ENCODE data around the gene MANF.
"Not testable (repeated sequence)": the region's sequence is repeated elsewhere in the genome, so short reads cannot be mapped to it uniquely, and the experiment has no call there.

MANF gene

GRCh38 chr3:51384726-51385473 is at the start of gene MANF:
Gene MANF, plus strand, starts transcription at chr3:51385291. Its CDS starts 52 bp downstream, at chr3:51385343.
- in situ Hi-C loops (cut with MboI; ENCODE audit: low sequenced_read_pairs): loop anchor here (25.0 kb wide), 1 partner anchor 773 kb away; the partner anchor contains the start of genes CISH and MAPKAPK3

- in situ Hi-C loops (cut with MboI; ENCODE audit: low sequenced_read_pairs): no loop called here
Measured at GRCh38 chr3:51336261-51336660, 48.8 kb upstream of the MANF start.

- in situ Hi-C loops (cut with MboI; ENCODE audit: low sequenced_read_pairs): no loop called here
Measured at GRCh38 chr3:51337666-51338065, 47.4 kb upstream of the MANF start.

DNA sequence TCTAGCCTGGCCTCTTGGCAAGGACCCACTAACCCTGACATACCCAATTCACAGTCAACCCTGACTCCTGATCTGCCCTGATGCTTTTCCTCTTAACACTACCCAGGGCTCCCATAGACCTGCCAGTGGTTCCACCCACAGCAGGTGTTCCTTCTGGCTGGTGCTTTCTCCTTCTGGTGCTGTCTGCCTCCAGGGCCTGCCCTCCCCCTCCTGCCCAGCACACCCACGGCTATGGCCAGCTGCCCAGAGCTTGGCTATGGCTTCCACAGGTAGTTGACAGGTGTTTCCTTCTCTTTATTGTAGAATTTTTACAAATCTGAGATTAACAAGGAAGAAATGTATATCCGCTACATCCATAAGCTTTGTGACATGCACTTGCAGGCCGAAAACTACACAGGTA is 46.5 kb upstream of the MANF start:
- in situ Hi-C loops (cut with MboI; ENCODE audit: low sequenced_read_pairs): no loop called here

GRCh38 chr3:51340013-51340829 is 44.9 kb upstream of the MANF start:
- in situ Hi-C loops (cut with MboI; ENCODE audit: low sequenced_read_pairs): no loop called here

- in situ Hi-C loops (cut with MboI; ENCODE audit: low sequenced_read_pairs): no loop called here
Measured at GRCh38 chr3:51340989-51341636, 44.0 kb upstream of the MANF start.

- in situ Hi-C loops (cut with MboI; ENCODE audit: low sequenced_read_pairs): no loop called here
Measured at GRCh38 chr3:51343918-51344687, 41.0 kb upstream of the MANF start.

GRCh38 chr3:51350751-51351150 is 34.3 kb upstream of the MANF start:
- in situ Hi-C loops (cut with MboI; ENCODE audit: low sequenced_read_pairs): no loop called here

GRCh38 chr3:51353131-51353530 is 32.0 kb upstream of the MANF start:
- in situ Hi-C loops (cut with MboI; ENCODE audit: low sequenced_read_pairs): no loop called here

- in situ Hi-C loops (cut with MboI; ENCODE audit: low sequenced_read_pairs): no loop called here
Measured at GRCh38 chr3:51353691-51354090, 31.4 kb upstream of the MANF start.

DNA sequence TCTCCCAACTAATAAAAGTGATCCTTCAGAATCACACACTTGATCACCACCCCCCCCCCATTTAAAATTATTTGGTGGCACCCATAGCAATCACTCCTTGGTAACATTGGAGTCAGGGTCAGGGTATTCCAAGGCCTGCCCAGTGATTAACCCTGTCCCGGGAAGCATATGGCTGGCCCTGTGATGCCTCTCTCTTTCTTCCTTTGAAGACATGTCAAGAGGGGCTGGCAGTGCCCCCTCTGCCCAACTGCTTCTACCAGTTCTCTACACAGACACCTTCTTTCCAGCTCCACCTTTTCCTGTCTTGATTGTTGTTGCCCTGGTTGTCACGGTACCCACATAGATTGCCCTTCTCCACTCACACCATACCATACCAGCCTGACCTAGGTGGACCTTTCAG is 30.9 kb upstream of the MANF start:
- in situ Hi-C loops (cut with MboI; ENCODE audit: low sequenced_read_pairs): no loop called here

DNA sequence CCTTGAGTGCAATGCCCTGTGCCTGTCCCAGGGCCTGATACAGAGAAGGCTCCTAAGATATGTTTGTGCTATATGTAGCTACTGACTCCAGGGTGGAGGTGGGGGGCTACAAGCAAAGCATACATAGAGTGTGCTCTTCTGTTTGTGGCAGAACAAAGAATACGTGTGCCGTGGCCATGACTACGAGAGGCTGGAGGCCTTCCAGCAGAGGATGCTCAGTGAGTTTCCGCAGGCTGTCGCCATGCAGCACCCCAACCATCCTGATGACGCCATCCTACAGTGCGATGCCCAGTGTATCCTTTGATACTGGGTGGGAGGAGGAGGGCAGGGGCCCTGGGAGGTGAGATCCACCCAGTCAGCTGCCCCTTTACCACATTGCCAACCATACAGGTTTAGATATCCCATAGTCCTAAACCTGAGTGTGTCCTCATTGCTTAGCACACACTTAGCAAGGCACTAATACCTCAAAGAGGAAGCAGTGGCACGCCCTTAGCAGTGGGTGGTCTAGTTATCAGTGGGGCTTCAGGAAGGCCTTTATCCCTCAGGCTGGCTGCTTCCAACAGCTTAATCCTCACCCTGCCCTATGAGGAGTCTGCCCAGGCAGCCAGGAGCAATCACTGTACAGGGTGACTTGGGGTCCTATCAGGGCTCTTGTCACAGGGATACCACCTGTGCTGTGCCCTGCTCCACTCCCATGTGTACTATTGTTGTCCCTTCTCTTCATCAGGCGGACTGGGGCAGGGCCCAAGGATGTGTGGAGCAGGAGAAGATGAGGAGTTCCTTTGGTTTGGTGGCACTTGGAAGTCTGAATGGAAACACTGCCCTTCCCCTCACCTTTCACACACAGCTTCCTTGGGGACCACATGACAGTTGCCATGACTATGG is 30.1 kb upstream of the MANF start:
- in situ Hi-C loops (cut with MboI; ENCODE audit: low sequenced_read_pairs): no loop called here

DNA sequence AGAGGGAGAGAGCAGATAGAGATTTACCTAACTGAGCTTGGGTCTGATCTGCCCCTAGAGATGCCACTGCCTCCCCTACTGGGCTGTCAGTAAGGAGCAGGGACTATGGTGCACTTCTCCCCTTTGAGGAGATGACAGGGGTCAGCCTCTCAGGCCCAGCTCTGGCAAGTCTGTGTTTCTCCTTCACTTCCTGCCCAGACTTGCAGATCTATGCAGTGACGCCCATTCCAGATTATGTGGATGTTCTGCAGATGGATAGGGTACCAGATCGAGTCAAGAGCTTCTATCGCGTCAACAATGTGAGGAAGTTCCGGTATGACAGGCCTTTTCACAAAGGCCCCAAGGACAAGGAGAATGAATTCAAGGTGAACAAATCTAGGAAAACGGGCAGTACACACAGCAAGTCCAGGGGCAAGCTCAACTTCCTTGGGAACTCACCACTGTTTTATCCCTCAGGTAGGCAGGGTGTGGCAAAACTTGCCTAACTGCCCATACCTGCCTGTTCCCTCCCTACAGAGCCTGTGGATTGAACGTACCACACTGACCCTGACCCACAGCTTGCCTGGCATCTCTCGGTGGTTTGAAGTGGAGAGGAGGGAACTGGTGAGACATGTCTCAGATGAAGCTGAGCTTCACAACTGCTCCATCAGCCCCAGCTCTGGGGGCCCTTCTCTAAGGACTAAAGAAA is 29.1 kb upstream of the MANF start:
- in situ Hi-C loops (cut with MboI; ENCODE audit: low sequenced_read_pairs): no loop called here

GRCh38 chr3:51357856-51358255 is 27.2 kb upstream of the MANF start:
- in situ Hi-C loops (cut with MboI; ENCODE audit: low sequenced_read_pairs): no loop called here

- in situ Hi-C loops (cut with MboI; ENCODE audit: low sequenced_read_pairs): no loop called here
Measured at GRCh38 chr3:51358981-51359380, 26.1 kb upstream of the MANF start.

GRCh38 chr3:51360806-51361205 is 24.3 kb upstream of the MANF start:
- in situ Hi-C loops (cut with MboI; ENCODE audit: low sequenced_read_pairs): no loop called here

DNA sequence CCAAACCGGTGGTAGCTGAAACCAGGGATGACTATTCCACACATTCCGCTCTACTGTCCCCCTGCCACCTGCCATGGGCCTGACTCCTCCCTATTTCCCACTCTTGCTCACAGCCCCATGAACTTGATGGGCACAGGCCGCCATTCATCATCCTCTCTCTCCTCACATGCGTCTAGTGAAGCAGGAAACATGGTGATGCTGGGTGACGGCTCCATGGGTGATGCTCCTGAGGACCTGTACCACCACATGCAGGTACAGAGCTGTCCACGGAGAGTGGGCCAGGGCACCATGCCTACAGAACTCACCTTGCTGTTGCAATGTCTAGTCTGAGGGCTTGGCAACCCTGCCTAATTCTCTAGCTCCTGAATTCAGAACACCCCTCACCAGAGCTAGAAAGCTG is 23.3 kb upstream of the MANF start:
- in situ Hi-C loops (cut with MboI; ENCODE audit: low sequenced_read_pairs): no loop called here

DNA sequence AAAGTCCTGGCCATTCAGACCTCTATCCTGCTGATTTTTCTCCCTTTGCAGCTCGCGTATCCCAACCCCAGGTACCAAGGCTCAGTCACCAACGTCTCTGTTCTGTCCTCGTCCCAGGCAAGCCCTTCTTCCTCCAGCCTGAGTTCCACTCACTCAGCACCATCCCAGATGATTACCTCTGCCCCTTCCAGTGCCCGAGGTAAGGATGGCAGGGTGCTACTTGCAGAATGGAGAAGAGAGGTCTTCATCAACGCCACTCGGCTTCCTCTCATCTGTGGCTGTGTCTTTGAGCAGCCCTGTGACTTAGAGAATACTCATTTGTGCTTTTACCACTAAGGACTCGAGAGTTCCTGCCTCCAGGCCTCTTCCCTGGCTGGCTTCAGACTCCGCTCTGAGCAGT is 22.6 kb upstream of the MANF start:
- in situ Hi-C loops (cut with MboI; ENCODE audit: low sequenced_read_pairs): no loop called here

DNA sequence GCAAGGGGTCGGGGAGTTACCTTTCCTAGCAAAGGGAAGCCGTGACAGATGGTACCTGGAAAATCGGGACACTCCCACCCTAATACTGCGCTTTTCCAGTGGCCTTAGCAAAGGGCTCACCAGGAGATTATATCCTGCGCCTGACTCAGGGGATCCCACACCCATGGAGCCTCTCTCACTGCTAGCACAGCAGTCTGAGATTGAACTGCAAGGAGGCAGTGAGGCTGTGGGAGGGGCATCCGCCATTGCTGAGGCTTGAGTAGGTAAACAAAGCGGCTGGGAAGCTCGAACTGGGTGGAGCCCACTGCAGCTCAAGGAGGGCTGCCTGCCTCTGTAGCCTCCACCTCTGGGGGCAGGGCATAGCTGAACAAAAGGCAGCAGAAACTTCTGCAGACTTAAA is 16.8 kb upstream of the MANF start:
- in situ Hi-C loops (cut with MboI; ENCODE audit: low sequenced_read_pairs): not testable (repeated sequence)

All from HL-60/S4 treated with phorbol 12-myristate 13-acetate at 8.2 ng/mL for 4 days and 3 days (cell line).